Gastroesophageal sphincter (tissue), 4 donors: ENCODE measurements around the gene IL2RA. TPM values are rescaled to one million over a fixed set of nuclear protein-coding genes. Genes with fewer than 3 reads are reported as not detected.

Experiments
- ATAC-seq: fragments of 150-250 bp; one replicate; pipeline ENCODE4 v1.9.1; 2016; ENCODE audit warnings: mild to moderate bottlenecking, moderate library complexity
- H3K27ac ChIP-seq, 4 donors: fragments of 200-600 bp; sonication (generic) in 3 of 4; 1 replicate in 3 of 4; 2 replicates in 1 of 4; pipeline ENCODE4 v1.5.1; 2016 to 2019
- H3K27me3 ChIP-seq: fragments of 200-600 bp; sonication (generic); one replicate; pipeline ENCODE4 v1.5.1; 2019
- H3K36me3 ChIP-seq, 2 donors: fragments of 200-600 bp; sonication (generic); one replicate each; pipeline ENCODE4 v1.5.1; 2019; ENCODE audit warnings: control low read depth in 1 of 2
- H3K4me1 ChIP-seq, 3 donors: fragments of 200-600 bp; sonication (generic); 1 replicate in 2 of 3; 2 replicates in 1 of 3; pipeline ENCODE4 v1.5.1; 2016 to 2019; ENCODE audit warnings: control low read depth in 2 of 3
- H3K4me3 ChIP-seq, 2 donors: fragments of 200-600 bp; sonication (generic); one replicate each; pipeline ENCODE4 v1.5.1; 2019; ENCODE audit warnings: mild to moderate bottlenecking in 1 of 2, moderate library complexity in 1 of 2
- H3K9me3 ChIP-seq, 3 donors: fragments of 200-600 bp; sonication (generic); one replicate each; pipeline ENCODE4 v1.5.1; 2017 to 2019; ENCODE audit warnings: control low read depth in 2 of 3
- EP300 ChIP-seq: sonication (generic); formaldehyde crosslinking; IDR thresholded peaks from one replicate; pipeline ENCODE4 v1.6.1; 2017; ENCODE audit warnings: antibody characterized with exemption, mild to moderate bottlenecking
- POLR2A ChIP-seq, 2 donors: fragments of 450-650 bp; IDR thresholded peaks; one replicate each; pipeline ENCODE4 v1.6.1; 2017; ENCODE audit warnings: antibody characterized with exemption in 2 of 2, mild to moderate bottlenecking in 2 of 2, moderate library complexity in 1 of 2
- POLR2AphosphoS5 ChIP-seq: sonication (generic); formaldehyde crosslinking; IDR thresholded peaks from one replicate; pipeline ENCODE4 v1.6.1; 2017; ENCODE audit warnings: antibody characterized with exemption
- WGBS, 2 donors: methylation state at CpG; one replicate each; pipeline ENCODE4 v1.1.5; 2018; ENCODE audit warnings: low coverage in 1 of 2; 5-methylcytosine and 5-hydroxymethylcytosine counted together
- total RNA-seq, 4 donors: library from RNA; depleted of rRNA; stranded (reverse); fragments of >200 nt; gene quantifications; one replicate each; pipeline ENCODE4 v1.1.0, GENCODE V29; 2016
- TF ChIP-seq, protein P1 (sequence below), 4 experiments: fragments of 200-600 bp in 2 of 4; fragments of 450-650 bp in 2 of 4; sonication (generic) in 1 of 4; IDR thresholded peaks; one replicate each; pipeline ENCODE4 v1.5.1; 2017 to 2019; ENCODE audit warnings: antibody characterized with exemption in 4 of 4, mild to moderate bottlenecking in 2 of 4, moderate library complexity in 2 of 4

The IL2RA gene
- total RNA-seq, 4 donors from 2014 or later = 0.31 to 16.3 (median 0.50) TPM

DNA sequence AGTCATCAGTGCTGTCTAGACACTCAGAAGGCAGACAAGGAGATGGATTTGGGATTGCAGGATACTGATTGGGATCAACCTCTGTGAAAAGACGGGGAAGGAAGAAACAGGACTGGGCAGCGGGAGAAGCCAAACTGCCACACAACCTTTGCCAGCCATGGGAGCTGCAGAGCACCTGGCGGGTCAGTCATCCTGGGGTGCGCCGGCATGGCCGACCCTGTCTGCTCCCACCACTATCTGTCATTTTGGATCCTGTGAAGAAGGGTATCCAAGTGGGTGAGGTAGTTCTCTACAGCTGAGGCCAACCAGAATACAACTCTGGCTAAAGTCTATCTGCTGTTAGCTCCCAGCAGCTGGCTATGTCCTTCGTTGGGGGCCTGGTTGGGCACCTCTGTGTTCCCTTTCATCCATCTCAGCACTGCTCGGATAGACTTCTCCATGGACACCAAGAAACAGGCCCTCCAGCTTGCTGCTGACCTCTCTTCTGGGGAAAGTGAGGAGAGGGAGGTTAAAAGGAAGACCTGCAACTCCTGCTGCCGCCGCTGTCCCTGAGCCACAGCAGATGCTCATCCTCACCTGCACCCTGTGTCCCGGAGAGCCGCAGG is 15.0 kb upstream of the IL2RA start:
- no peaks in the 10 kb centered on the region for H3K36me3 ChIP-seq
- TF ChIP-seq POLR2AphosphoS5 (no peak), EP300 (no peak), POLR2A (IDR thresholded peaks at IDR 0.05) (no peak)
- TF ChIP-seq, protein P1, sequence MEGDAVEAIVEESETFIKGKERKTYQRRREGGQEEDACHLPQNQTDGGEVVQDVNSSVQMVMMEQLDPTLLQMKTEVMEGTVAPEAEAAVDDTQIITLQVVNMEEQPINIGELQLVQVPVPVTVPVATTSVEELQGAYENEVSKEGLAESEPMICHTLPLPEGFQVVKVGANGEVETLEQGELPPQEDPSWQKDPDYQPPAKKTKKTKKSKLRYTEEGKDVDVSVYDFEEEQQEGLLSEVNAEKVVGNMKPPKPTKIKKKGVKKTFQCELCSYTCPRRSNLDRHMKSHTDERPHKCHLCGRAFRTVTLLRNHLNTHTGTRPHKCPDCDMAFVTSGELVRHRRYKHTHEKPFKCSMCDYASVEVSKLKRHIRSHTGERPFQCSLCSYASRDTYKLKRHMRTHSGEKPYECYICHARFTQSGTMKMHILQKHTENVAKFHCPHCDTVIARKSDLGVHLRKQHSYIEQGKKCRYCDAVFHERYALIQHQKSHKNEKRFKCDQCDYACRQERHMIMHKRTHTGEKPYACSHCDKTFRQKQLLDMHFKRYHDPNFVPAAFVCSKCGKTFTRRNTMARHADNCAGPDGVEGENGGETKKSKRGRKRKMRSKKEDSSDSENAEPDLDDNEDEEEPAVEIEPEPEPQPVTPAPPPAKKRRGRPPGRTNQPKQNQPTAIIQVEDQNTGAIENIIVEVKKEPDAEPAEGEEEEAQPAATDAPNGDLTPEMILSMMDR (IDR thresholded peaks at IDR 0.05) = no peak
- 56 to 69% methylated on average over 3 to 9 of the region's 12 CpGs for WGBS, 2 donors
- no peaks in the 10 kb centered on the region for H3K4me1 ChIP-seq
- no peak overlapping the region for H3K27ac ChIP-seq
- peaks cover 50% of the 10 kb centered on the region for H3K27me3 ChIP-seq
- no peak for ATAC-seq
- H3K4me3 ChIP-seq = no peak overlapping the region
- H3K9me3 ChIP-seq = no peaks in the 10 kb centered on the region

DNA sequence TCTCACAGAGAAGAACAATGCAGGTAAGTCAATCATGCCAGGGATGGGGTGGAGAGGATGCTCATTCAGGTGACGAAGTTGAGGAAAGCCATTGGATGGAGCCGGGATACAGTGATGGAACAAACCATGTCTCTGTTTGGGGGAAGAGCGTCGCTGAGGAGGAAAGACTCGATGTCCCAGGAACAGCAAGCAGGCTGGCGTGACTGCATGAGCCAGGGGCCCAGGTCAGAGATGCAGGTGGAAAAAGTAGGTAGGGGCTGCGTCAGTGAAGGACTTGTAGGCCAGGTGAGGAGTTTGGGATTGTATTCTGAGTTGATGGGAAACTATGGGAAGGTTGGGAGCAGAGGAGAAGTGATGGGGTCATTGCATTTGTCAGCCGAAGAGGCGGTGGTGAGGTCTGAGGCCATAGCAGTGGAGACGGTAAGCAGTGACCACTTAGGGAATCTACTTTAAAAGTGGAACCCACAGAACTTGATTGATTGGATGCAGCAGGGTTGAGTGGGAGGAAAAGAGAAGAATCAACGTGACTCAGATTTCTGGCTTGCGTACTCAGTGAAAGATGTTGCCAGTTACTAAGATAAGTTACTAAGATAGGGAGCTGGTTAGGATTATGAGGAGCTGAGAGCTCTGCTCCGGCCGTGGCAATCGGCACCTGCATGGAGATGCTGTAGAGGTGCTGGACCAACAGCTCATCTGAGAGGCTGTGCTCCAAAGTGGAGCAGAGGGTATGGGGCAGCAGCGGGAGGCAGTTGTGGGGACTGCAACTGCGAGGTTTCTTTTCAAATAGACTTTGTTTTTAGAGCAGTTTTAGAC is 12.5 kb upstream of the IL2RA start:
- no peak overlapping the region for H3K4me3 ChIP-seq
- H3K4me1 ChIP-seq = no peaks in the 10 kb centered on the region
- peaks cover 33% of the 10 kb centered on the region for H3K27me3 ChIP-seq
- WGBS, 2 donors = 51 to 67% methylated on average over 16 of the region's 17 CpGs
- no peak overlapping the region for H3K27ac ChIP-seq
- TF ChIP-seq POLR2AphosphoS5 (no peak), EP300 (no peak), POLR2A (IDR thresholded peaks at IDR 0.05) (no peak)
- TF ChIP-seq, protein P1 (IDR thresholded peaks at IDR 0.05) = no peak
- no peaks in the 10 kb centered on the region for H3K9me3 ChIP-seq
- ATAC-seq = no peak
- no peaks in the 10 kb centered on the region for H3K36me3 ChIP-seq

DNA sequence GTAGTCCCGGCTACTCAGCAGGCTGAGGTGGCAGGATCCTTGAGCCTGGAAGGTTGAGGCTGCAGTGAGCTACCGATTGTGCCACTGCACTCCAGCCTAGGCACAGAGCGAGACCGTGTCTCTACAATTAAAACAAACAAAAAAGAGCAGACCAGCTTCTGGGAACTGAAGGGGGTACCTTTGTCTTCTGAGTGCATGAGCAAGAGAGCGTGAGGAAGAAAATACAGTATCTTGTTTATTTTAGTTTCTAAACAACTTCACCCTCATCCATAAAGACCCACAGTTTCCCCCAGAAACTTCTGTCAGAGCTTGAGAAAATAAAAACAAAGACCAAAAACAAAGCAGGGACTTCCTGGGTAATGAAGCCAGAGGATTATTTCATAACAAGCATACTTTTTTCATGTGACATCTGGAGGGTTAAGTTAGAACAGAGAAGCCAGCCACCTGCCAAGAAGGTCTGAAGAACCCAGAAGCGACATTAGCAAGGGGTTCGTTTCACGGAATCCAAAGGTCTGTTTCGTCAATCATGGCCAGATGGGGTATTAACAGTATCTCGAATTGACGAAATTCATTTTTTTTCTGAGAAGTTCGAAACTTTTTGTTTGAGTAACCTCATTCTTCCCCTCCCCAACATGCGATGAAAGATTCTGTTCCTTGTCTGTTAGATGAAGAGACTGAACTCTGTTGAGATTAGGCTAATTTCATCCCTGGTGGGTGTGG is 10.2 kb upstream of the IL2RA start:
- Histone ChIP-seq H3K4me3 (no peak overlapping the region), H3K4me1 (no peaks in the 10 kb centered on the region), H3K27ac (peak overlapping the region in 2 of 4 donors; percentile 19 to 41), H3K36me3 (no peaks in the 10 kb centered on the region), H3K27me3 (peaks cover 21% of the 10 kb centered on the region), H3K9me3 (no peaks in the 10 kb centered on the region)
- peak; percentile 27 for TF ChIP-seq POLR2AphosphoS5
- TF ChIP-seq, protein P1 (IDR thresholded peaks at IDR 0.05) = no peak
- ATAC-seq = peak; percentile 52
- 50 to 80% methylated on average over 12 to 13 of the region's 13 CpGs for WGBS, 2 donors

DNA sequence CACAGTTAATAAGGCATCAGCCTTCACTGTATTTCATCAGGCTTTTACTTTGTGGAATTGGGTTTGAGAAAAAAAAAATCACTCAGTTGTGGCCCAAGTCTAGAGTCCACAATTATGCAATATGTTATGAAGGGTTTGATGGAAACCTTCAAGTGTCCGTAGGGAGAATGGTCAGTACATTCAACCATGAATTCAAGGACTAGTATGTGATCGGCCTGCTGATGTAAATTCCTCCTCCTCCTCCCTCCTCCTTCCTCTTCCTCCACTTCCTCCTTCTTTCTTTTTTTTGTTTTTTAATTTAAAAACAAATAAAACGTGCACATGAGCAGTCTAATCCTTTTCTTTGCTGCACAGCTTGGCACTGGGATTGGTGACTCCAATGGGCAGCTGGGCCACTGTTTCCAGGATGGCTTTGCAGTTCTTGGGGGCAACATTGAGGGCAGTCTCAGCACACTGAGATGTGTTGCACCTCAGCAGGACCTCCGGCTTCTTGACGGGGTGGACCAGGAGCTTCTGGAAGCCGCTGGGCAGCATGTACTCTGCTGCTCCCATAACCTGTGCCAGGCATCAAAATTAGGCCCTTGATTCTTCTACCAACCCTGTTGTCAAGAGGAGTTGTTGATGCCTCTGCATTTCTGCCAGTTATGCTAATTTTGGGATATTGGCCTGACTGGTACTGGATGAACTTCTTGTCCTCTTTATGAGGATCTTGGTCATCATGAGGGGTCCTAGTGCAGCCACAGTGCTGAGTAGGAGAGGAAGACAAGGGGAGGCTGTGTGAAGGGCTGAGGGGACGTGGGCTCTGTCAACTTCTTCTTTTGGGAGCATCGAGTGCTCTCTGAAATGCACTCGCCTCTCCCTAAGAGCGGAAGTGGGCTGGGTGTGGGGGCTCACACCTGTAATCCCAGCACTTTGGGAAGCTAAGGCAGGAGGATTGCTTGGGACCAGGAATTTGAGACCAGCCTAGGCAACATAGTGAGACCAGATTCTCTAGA is 9.3 kb upstream of the IL2RA start:
- peak overlapping the region in 2 of 4 donors; percentile 19 to 41 for H3K27ac ChIP-seq
- TF ChIP-seq, protein P1 (IDR thresholded peaks at IDR 0.05) = no peak
- TF ChIP-seq POLR2AphosphoS5 (no peak), POLR2A (IDR thresholded peaks at IDR 0.05) (no peak), EP300 (no peak)
- ATAC-seq = no peak
- no peaks in the 10 kb centered on the region for H3K9me3 ChIP-seq
- H3K4me3 ChIP-seq = no peak overlapping the region
- WGBS, 2 donors = 69 to 72% methylated on average over 3 to 6 of the region's 10 CpGs
- no peaks in the 10 kb centered on the region for H3K4me1 ChIP-seq
- H3K36me3 ChIP-seq = no peaks in the 10 kb centered on the region
- H3K27me3 ChIP-seq = peaks cover 16% of the 10 kb centered on the region
